CD4-positive, alpha-beta T cell treated with Interleukin-21 for 1 hour (primary cell): ENCODE data around the gene PJA1.

Source experiments
- DNase-seq: peaks from one replicate; pipeline ENCODE4 v3.0.0-alpha.2; 2020

Gene PJA1

DNA sequence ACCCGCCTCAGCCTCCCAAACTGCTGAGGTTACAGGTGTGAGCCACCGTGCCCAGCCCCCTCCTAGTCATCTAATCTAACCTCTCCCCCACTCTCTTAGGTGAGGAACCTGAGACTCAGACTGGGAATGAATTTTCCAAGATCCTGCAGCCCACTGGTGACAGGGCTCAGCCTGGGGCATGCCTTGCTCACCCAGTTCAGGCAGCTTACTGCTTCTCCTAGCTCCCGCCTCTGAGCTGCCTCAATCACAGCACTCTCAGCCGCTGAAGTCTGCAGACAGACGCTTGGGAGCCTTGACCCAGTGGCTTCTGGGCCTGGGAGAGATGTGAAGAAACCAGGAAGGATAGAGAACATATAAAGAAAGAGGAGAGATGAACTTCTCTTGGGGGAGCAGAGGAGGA is 24.4 kb downstream of the PJA1 start:
- no peak for DNase-seq

DNA sequence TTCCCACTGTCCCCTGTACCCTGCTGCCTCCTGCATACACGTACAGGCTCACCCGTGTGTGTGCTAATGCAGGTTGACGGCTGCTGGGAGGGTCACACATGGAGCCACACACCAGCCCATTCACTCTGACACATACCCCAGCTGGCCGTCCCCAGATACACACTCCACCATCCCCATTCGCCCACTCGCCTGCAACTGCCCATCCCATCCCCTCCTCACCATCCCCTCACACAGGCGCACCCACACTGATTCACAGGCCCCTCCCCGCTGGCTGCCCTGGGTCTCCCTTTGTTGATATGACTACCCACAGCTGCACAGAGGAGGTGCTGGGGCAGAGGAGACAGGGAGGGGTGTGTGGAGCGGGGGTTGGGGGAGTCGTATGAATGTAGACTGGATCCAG is 25.7 kb downstream of the PJA1 start:
- no peak for DNase-seq

DNA sequence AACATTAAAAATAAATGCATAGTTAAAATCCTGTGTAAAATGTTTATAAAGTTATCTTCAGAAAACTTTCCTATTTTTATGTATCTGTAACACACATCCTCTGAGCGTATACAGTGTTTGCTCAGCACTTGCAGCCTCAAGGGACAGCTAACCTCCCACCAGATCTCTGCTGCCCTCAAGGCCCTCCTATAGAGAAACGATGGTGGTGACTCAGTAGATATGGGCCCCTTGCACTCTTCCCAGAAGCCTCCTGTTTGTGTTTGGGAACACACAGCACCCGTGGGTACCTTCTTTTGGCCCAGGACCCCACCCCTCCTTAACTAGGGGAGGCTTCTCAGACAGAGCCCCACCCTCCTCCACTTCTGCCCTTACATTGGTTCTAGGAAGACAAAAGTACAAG is 26.7 kb downstream of the PJA1 start:
- no peak for DNase-seq

DNA sequence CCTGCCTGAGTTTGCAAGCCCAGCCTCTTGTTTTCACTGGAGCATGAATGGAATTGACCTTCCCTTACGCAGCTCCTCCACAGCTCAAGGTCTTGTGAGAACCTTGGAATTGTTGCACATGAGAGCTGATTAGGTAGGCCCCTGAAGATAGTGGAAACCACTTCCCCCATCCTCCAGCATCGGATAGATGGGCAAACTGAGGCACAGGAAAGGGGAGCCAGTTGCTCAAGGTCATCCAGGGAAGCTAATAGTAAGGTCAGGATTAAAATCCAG is 27.2 kb downstream of the PJA1 start:
- DNase-seq = no peak

DNA sequence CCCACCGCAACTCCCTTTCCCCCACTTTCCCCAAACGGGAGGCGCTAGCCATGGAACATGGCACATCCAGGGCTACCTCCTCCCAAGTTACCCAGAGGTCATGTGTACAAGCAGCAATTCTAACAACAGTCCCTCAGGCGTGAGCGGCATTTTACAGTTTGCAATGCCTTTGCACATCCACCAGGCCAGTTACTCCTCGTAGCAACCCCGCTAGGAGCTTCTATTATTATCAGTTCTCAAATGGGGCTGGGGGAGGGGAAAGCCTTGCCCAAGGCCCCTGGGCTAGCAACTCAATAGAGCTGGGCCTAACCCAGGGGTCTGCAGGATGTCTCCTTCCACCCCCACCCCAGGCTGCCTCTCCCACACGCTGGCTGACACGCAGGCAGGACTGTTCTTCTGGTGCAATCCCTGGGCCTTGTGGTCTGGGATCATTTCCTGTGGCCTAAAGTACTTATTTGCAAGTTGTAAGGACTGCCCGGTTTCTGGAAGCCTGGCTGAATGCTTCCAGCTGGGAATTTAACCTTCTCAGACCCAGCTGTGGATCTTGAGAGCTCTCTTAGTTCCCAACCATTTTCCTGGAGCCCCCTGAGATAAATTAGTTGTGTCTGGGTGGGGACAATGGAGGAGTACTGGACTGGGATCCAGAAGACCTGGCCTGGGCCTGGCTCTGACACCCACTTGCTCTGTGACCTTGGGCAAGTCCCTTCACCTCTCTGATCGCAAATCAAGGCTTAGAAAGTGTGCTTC is 27.7 kb downstream of the PJA1 start:
- no peak for DNase-seq

DNA sequence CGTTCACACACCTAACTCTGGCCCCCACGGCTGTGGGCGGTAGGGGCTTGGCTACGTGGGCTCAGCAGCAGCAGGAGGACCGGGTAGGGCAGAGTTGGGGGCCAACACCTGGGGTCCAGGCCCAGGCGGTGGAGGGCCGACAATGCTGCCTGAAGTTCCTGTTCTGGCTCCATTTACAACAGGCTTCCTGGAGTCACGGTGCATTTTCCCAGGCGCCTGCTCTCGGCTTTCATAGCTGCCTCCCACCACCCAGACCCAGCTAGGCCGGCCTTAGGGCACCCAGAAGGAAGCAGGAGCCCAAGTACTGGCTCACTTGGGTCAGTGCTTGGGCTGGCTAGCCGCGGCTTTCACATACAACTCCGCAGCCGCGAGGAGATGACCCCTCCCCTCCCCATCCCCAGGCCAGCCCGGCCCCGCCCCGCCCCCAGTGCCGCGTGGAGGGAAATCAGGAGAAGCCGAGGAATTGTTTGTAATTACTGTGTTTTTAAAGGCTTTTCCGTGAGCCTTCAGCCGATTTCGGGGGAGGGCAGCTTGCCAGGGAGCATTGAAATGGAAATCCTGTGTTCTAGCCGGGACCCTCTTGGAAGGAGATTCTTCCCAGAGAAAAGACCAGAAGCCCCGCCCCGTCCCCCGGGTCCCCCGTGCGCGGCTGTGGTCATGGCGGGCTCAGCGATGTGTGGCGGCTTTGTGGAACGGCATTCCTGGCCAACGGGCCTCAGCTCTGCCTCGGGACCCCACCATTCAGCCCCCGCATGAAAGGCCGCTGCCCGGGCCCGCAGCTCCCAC is 28.5 kb downstream of the PJA1 start:
- DNase-seq = no peak

DNA sequence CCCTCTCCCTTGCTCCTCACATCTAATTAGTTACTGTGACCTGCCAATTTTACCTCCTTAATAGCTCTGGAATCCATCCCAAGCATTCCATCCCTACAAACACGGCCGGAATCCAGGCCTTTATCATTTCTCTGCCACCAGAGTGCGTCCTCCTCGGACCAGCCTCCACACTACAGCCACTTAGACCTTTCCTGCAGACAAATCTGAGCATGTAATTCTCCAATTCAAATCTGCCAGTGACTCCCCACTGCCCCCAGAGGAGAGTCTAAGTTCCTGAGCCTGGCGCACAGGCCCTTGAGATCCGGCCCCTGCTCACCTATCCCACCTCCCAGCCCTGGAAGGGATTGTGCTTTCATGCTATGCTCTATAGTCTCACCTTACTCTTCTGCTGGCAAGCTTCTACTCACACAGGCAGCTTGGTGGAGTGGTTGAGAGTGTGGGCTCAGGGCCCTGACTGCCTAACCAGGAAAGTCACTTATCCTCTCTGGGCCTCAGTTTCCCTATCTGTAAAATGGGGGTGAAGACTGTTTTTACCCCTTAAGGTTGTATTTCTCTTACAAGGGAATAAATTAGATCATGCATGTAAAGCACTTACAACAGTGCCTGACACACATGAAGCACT is 31.2 kb downstream of the PJA1 start:
- DNase-seq = no peak

DNA sequence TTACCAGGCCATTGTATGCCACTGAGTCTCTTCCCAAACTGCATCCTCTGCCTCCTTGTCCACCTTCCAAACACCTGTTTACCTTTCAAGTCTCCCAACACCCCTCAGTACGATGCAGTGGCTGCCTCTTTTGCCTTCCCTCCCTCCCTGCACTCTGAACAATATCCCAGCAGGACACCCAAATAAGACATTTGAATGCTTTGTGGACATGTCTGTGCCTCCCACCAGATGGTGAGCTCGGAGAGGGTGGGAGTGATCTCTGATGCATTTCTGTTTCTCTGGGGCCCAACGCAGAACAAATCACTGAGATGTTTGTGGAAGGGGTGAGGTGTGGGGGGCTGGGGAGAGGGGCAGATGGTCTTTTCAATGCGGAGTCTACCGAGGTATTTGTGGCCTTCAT is 33.4 kb downstream of the PJA1 start:
- no peak for DNase-seq

DNA sequence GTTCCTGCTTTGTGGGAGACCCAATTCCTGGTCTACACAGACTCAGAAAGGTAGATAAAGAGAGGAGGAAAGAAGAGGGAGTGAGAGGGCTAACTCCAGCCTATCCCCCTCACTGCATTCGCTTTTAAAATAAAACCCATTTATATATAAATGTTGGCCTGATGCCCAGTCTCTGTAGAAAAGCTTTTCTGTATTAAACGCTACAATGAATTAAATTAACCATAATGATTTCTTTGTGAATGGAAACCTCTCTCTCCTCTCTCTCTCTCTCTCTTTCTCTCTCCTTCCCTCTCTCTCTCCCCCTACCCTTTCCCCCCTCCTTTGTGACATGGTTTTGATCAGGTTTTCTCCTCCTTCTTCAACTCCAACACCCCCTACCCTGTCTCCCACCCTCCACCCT is 34.8 kb downstream of the PJA1 start:
- no peak for DNase-seq

DNA sequence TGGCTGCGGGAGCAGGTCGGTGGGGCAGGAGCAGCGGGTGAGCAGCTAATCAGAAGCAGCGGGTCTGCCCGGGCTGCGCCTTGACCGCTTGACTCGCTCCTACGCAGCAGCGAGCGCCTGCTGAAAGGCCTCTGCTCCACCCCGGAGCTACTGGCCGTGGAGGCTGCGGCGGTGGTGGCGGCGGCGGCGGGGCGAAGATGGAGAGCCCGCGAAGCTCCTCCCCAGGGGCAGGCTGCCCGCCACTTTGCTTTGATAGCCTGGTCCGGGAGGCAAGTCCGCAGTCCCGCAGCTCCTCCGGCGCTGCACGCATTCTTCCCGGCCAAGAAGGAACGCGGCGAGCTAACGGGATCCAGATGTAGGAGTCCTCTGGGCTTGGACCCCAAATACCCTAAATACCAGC is 36.7 kb downstream of the PJA1 start:
- DNase-seq = no peak

DNA sequence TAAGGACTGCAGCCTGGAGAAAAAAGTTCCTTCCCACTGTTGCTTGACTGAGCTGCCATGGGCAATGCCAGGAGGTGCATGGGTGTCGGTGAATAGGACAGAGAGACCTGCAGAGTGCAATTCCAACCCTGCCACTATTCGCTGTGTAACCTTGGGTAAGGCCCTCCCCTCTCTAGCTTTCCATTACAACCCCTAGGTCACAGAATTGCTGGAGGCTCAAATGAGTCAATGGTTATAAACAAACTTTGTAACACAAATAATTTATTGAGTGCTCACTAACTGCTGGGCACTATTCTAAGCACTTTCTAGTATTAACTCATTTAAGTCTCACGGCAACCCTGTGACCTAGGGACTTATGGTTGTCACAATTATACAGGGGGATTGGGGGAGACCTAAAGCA is 37.8 kb downstream of the PJA1 start:
- DNase-seq = no peak

DNA sequence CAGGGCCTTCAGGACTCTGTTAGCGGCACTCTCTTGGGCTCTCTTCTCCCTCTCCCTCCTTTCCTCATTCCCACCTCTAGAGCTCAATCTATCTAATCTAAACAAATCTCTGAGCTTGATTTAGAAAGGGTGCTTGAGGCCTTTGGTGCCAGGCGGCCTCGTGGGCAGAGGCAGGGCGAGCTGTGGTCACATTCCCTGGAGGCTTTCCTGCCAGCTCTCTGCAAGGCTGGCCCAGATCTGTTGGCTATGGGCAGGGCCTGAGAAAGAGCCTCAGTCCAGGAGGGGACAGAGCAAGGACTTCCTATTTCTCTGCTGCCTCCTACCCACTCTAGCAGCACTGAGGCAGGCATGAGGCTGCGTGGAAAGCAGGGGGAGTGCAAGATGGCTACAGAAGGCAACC is 38.6 kb downstream of the PJA1 start:
- DNase-seq = no peak

DNA sequence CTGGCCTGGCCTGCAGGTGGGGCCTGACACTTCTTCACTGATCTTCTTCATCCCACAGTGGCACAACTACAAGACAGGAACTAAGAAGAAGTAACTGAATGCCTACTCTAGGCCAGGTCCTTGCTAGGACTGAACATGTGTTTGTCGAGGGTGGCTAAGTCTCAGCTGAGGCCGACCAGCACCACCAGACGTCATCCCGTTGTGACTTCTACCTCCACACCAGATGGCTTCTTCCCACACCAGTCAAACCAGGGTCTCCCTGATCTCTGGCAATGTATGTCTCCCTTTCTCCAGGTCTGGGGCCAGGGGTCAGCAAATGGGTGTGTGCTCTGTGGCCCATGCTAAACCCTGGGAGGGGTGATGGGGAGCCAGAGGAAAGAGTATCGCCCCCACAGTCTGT is 40.2 kb downstream of the PJA1 start:
- DNase-seq = no peak

DNA sequence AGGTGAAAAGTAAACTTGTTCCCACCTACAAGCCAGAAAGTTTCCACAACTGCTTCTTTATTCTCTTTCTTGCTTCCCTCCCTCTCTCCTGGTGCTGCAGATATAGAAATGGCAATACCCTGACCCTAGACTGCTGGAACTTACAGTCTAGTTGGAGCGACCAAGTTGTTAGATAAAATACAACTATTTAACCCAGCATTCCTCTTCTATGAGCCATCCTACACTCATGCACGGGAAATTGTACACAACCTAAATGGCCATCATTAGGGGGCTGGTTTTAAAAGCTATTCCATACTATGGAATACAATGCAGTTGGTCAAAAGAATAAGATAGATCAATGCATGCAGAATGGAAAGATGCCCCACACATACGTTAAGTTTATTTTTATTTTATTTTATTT is 41.1 kb downstream of the PJA1 start:
- no peak for DNase-seq

DNA sequence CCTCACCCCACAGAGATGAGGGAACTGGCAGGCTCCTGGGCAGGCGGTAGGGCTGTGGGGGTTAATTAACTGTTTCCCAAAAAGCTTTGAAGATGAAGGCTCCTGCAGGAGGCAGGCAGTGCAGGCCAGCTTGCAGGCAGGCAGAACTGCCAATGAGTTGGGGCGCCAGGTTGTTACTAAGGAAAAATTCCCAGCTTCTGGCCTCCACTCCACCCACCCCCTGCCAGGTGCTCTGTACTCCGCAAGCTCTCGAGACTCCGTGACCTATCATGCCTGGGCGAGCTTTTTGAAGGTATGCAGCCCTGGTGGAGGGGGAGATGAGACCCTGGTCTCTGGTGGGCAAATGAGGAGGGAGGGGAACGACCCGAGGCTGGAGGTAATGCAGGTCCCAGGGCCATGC is 41.8 kb downstream of the PJA1 start:
- no peak for DNase-seq

DNA sequence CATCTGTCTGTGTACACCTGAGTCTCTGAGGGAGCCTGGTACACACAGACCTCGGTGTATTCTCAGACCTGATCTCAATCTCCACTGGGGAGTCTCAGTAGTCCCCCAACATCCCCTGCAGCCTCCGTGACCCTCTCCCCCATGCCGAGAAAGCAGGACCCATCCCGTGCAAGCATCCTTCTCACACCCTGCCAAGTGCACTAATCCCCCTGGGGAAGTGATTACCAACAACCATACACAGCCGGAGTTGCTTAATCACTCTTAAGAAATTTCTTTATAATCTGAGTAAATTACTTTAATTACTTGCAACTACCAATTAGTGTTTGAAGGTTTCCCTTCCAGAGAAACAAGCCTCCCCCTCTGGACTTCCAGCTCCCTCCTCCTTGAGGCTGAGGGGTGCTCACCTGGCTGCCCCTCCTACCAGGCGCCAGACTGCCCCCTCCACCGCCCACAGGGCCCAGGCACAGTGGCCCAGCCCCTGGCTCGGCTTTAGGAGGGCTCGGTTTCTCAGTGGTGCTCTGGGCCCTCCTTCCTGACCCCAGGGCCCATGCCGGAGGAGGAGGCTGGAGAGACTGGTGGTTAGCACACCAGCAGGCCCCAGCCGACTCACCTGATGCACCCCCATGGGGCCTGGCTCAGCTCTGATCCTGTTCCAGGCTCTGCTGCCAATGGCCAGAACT is 43.8 kb downstream of the PJA1 start:
- no peak for DNase-seq

DNA sequence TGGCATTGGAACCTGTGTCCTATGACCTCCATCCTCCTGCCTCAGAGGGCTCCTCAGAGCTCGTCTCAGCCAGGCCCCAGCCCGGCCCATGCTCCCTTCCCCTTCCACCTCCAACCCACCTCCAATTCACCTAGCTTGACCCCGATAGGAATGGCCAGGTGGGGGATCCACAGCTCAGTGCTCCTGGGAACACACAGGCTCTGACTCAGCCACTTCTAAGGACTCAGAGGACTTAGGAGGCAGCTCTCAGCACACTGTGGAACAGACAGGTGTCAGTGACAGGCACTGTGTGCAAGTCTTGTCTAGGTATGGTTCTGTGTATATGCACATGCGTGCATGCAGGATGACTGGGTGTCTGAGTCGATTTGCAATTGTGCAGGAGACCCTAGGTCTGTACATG is 44.8 kb downstream of the PJA1 start:
- DNase-seq = no peak

DNA sequence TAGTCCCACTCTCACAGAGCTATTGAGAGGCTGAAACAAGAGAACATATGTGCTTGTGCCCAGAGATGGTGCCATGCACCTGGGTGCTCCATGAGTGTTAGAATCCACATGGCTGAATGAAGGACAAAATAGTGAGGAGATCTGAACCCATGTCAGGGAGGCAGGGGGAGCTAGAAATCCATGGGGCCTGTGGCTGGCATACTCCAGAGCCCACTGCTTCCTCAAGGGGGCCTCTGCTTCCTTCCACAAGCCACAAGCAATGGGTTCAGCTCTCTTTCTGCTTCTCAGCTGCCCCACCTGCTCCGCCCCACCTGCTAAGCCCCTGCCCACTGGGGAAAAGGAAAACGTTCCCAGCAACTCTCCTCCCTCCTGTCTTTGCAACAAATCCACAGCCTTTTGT is 46.1 kb downstream of the PJA1 start:
- no peak for DNase-seq

DNA sequence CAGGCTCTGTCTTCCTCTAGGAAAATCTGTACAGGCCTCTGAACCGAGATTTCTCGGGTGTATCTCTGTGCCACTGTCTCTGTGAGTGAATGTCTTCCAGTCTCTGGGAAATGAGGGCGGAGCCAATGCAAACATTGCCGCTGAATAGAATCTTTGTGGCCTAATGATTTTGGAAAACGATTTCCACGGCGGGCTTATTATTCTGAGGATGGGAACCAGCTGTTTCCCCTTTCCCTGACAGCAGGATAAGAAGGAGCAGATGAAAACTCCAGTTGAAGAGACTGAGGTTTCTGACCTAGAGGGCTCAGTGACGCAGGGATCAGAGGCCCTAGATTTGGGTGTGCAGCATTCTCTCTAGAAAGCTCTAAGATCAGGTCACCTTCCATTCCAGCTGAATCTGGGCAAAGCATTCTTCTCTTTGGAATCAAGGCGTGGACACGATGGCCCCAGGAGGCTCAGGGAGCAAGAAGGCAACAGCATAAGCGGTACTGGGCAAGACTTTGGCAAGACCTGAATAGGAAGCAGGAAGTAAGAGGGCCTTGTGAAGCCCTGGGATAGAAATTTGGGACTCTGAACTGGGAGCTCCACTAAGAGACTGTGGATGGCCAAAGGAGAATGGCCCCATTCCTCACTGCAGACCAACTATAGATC is 47.3 kb downstream of the PJA1 start:
- DNase-seq = no peak

DNA sequence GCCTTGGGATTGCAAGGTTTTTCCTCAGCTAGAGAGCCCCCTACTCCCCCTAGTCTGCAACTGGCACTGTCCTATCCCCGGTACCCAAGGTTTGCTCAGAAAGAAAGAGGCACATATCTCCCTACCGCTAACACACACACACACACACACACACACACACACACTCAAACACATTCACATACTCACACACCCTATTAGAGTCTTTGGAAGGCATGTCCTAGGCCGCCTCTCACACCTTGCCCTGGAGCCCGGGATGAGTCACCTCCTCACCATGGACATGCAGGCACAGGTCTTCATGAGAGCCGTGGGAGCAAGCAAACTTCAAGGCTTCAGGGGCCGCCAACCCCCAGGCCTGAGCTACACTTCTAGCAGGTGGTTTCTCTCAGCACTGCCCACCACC is 49.2 kb downstream of the PJA1 start:
- no peak for DNase-seq

DNA sequence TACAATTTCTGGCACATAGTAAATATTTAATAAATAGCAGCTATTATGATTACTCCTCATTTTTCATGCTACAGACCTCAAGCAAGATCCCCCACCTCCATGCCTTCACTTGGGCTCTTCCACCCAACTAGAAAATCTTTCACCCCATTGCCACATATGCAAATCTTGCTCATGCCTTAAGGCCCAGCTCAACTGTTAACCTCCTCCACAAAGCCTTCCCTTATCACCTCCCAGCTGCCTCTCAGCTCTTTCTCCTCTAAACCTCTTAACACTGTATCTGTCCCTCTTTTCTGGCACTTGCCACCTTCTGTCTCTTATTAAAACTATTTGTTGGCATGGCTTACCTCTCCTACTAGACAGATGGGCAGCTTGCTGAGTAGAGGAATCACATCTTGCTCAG is 51.5 kb downstream of the PJA1 start:
- no peak for DNase-seq
